ENCODE results near the gene D2HGDH.

GRCh38 chr2:241753493-241753892 lies 19.1 kb downstream of the D2HGDH start:
- no peak for TF ChIP-seq GABPA (IDR thresholded peaks at IDR 0.05; ENCODE audit: borderline replicate concordance, insufficient read depth, low read length)
- no peak for TF ChIP-seq CHD1 (IDR thresholded peaks at IDR 0.05; ENCODE audit: low read depth, low read length)
